ENCODE measurements around the gene POLD4.

POLD4 gene

GRCh38 chr11:67301313-67301921 is 51.9 kb downstream of the POLD4 start:
- DNase-seq (ENCODE audit: low spot score): no peak
